ENCODE measurements around the gene GBP3.

DNA sequence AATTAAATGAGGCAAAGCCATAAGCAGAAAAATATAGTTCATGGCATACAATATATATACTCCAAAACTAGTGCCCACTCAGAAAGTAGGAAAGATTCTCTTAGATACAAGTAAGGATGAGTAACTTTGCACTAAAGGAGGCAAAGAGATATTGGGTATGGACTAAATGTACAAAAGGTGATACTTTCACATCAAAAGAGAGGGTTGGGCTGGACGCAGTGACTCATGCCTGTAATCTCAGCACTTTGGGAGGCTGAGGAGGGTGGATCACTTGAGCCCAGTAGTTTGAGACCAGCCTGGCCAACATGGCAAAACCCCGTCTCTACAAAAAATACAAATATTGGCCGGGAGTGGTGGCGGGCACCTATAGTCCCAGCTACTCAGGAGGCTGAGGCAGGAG lies 37.0 kb downstream of the GBP3 start:
- no peak for TF ChIP-seq GABPA (IDR thresholded peaks at IDR 0.05; ENCODE audit: low read depth)
- TF ChIP-seq EZH2 (IDR thresholded peaks at IDR 0.05; ENCODE audit: borderline replicate concordance, control insufficient read depth, low read depth, low read length): no peak
- no peak for TF ChIP-seq MYB (IDR thresholded peaks at IDR 0.05; ENCODE audit: borderline replicate concordance, low read depth, low read length)
- no peak for TF ChIP-seq SREBF1 (IDR thresholded peaks at IDR 0.05; ENCODE audit: low read length)
- no peak for TF ChIP-seq HDAC2 (IDR thresholded peaks at IDR 0.05)
- no peak for TF ChIP-seq TAF1 (IDR thresholded peaks at IDR 0.05; ENCODE audit: borderline replicate concordance, low read depth, low read length)
- TF ChIP-seq, protein P1, sequence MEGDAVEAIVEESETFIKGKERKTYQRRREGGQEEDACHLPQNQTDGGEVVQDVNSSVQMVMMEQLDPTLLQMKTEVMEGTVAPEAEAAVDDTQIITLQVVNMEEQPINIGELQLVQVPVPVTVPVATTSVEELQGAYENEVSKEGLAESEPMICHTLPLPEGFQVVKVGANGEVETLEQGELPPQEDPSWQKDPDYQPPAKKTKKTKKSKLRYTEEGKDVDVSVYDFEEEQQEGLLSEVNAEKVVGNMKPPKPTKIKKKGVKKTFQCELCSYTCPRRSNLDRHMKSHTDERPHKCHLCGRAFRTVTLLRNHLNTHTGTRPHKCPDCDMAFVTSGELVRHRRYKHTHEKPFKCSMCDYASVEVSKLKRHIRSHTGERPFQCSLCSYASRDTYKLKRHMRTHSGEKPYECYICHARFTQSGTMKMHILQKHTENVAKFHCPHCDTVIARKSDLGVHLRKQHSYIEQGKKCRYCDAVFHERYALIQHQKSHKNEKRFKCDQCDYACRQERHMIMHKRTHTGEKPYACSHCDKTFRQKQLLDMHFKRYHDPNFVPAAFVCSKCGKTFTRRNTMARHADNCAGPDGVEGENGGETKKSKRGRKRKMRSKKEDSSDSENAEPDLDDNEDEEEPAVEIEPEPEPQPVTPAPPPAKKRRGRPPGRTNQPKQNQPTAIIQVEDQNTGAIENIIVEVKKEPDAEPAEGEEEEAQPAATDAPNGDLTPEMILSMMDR (IDR thresholded peaks at IDR 0.05 in 2 of 3, conservative IDR thresholded peaks at IDR 0.05 in 1 of 3; ENCODE audit: control insufficient read depth in 2 of 3, extremely low read depth in 1 of 3, insufficient read depth in 1 of 3, low read depth in 3 of 3, low read length in 3 of 3): no peak
- TF ChIP-seq, protein P2, sequence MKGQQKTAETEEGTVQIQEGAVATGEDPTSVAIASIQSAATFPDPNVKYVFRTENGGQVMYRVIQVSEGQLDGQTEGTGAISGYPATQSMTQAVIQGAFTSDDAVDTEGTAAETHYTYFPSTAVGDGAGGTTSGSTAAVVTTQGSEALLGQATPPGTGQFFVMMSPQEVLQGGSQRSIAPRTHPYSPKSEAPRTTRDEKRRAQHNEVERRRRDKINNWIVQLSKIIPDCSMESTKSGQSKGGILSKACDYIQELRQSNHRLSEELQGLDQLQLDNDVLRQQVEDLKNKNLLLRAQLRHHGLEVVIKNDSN (IDR thresholded peaks at IDR 0.05; ENCODE audit: borderline replicate concordance, extremely low read length, insufficient read depth, low read depth, low read length): no peak
- TF ChIP-seq NFXL1 (IDR thresholded peaks at IDR 0.05; ENCODE audit: borderline replicate concordance): no peak
- no peak for TF ChIP-seq EP300 (IDR thresholded peaks at IDR 0.05; ENCODE audit: borderline replicate concordance in 1 of 2, control insufficient read depth in 1 of 2, low read depth in 2 of 2, low read length in 2 of 2)
- TF ChIP-seq RFX5 (IDR thresholded peaks at IDR 0.05; ENCODE audit: low read depth, low read length): no peak
- TF ChIP-seq, protein P3, sequence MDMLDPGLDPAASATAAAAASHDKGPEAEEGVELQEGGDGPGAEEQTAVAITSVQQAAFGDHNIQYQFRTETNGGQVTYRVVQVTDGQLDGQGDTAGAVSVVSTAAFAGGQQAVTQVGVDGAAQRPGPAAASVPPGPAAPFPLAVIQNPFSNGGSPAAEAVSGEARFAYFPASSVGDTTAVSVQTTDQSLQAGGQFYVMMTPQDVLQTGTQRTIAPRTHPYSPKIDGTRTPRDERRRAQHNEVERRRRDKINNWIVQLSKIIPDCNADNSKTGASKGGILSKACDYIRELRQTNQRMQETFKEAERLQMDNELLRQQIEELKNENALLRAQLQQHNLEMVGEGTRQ (IDR thresholded peaks at IDR 0.05; ENCODE audit: borderline replicate concordance, low read depth, low read length): no peak
- no peak for TF ChIP-seq KAT2A (conservative IDR thresholded peaks at IDR 0.05; ENCODE audit: control insufficient read depth, low read depth, low read length)
